Activated B cell treated with CpG ODN at 0.5 μM for 24 hours (primary cell): ENCODE results near the gene SPATA45. TPM values are rescaled to one million over a fixed set of nuclear protein-coding genes. Genes with fewer than 3 reads are reported as not detected.
A peak's percentile ranks its signal among the peaks of the same experiment; 100 is the strongest.

Experiments used
- ATAC-seq: fragments of 200-7000 bp; cut with Tn5 transposase; one replicate; pipeline ENCODE4 v1.10.0; 2021; ENCODE audit warnings: low read depth, mild to moderate bottlenecking, moderate library complexity
- CTCF ChIA-PET: fragments of 350-600 bp; sonication (Branson Sonifier 250); formaldehyde crosslinking; loops from one replicate; lab custom pipeline; 2021; ENCODE audit warnings: antibody characterized with exemption; lab: Charles Lee
- POLR2A ChIA-PET: fragments of 350-600 bp; sonication (Branson Sonifier 250); formaldehyde crosslinking; loops from one replicate; lab custom pipeline; 2021; ENCODE audit warnings: antibody characterized with exemption; lab: Charles Lee
- DNase-seq: peaks from one replicate; pipeline ENCODE4 v3.0.0; 2022
- H3K27ac Mint-ChIP-seq: one replicate; pipeline ENCODE4 v1.8.0; 2020; ENCODE audit warnings: mixed read lengths
- H3K27me3 Mint-ChIP-seq: one replicate; pipeline ENCODE4 v1.8.0; 2021; ENCODE audit warnings: mixed read lengths
- H3K36me3 Mint-ChIP-seq: one replicate; pipeline ENCODE4 v1.8.0; 2021; ENCODE audit warnings: low read depth, mixed read lengths
- H3K4me1 Mint-ChIP-seq: one replicate; pipeline ENCODE4 v1.8.0; 2021; ENCODE audit warnings: mixed read lengths
- H3K4me3 Mint-ChIP-seq: one replicate; pipeline ENCODE4 v1.8.0; 2020; ENCODE audit warnings: mild to moderate bottlenecking, mixed read lengths
- H3K9me3 Mint-ChIP-seq: one replicate; pipeline ENCODE4 v1.8.0; 2020; ENCODE audit warnings: mixed read lengths
- intact Hi-C: fragments of 100-400 bp; cut with micrococcal nuclease; formaldehyde crosslinking; loops from one replicate; pipeline ENCODE4 v1.15.1; 2024
- total RNA-seq: library from RNA; stranded (reverse); gene quantifications from 2 replicates; pipeline ENCODE4 v1.2.3, GENCODE V29; 2022
- TF ChIP-seq, protein P1 (sequence below): fragments of 200-600 bp; IDR thresholded peaks from one replicate; pipeline ENCODE4 v1.8.0; 2022; ENCODE audit warnings: antibody characterized with exemption, mild to moderate bottlenecking

The SPATA45 gene
- total RNA-seq, 1 donor from 2014 or later, result not detected

DNA sequence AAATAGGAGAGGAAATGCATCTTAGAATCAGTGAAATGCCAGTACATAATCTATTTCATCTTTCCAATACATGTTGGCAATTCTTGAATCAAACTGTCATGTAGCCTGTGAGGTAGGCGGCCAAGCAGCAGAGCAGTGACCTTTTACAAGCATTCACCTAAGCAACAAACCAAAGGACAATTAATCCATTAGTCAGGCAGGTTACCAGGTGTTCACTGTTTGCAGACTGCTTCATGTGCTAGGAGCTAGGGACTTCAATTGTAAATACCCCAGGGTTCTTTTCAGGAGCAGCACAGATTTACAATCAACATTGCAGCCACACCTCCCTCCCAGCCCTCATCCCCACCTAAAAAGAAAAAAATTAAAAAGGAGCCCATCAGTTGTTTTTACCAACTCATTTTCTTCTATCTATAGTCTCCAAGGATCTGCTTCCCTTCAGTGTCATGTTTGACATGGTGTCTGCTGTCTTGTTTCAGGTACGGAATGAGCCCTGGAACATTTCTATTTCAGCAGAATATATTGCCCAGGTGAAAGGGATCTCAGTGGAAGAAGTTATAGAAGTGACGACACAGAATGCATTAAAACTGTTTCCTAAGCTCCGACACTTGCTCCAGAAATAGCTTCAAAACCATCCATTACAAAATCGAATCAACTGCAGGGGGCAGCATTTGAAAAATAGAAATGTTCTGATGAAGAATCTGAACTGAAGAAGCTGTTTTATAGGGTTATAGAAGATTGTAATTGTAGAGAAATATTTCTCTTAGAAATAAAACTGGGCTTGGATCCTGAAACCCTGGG lies 32.7 kb downstream of the SPATA45 start:
- Mint-ChIP-seq H3K36me3 (peaks cover 22% of the 10 kb centered on the region), H3K27ac (no peak overlapping the region), H3K27me3 (no peaks in the 10 kb centered on the region), H3K4me3 (no peak overlapping the region), H3K4me1 (peaks cover 6% of the 10 kb centered on the region), H3K9me3 (no peaks in the 10 kb centered on the region)
- ATAC-seq (no peak), DNase-seq (no peak)
- CTCF ChIA-PET, result interaction anchor here (0.6 to 3.1 kb wide), 6 partner anchors 10 to 359 kb away, joined by 3 to 31 read pairs (median 4); no protein-coding TSS in a partner anchor
- TF ChIP-seq, protein P1, sequence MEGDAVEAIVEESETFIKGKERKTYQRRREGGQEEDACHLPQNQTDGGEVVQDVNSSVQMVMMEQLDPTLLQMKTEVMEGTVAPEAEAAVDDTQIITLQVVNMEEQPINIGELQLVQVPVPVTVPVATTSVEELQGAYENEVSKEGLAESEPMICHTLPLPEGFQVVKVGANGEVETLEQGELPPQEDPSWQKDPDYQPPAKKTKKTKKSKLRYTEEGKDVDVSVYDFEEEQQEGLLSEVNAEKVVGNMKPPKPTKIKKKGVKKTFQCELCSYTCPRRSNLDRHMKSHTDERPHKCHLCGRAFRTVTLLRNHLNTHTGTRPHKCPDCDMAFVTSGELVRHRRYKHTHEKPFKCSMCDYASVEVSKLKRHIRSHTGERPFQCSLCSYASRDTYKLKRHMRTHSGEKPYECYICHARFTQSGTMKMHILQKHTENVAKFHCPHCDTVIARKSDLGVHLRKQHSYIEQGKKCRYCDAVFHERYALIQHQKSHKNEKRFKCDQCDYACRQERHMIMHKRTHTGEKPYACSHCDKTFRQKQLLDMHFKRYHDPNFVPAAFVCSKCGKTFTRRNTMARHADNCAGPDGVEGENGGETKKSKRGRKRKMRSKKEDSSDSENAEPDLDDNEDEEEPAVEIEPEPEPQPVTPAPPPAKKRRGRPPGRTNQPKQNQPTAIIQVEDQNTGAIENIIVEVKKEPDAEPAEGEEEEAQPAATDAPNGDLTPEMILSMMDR, result no peak
- intact Hi-C loops, result loop anchor here (1.0 to 5.0 kb wide), 2 partner anchors 43 to 181 kb away; partner anchors contain the start of gene FLVCR1
- POLR2A ChIA-PET, result interaction anchor here (0.6 to 1.0 kb wide), 2 partner anchors 17 to 248 kb away, joined by 3 to 7 read pairs; no protein-coding TSS in a partner anchor

DNA sequence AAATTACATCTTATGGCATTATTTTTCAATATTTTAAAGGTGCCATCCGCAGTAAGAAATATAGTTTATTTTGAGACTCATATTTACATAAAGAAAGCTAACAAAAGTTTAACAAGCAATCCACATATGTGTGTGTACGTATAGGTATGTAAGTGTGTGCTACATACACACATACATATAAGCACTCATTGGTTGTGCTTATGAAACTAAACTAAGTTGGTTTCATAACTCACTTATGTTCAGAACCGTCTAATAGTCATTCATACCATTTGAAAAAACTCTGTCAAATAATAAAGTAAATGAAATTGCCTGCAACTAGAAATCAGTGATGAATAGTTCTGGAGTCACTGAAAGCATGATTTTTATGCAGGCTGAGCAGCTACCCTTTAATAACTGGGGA lies 41.7 kb downstream of the SPATA45 start:
- DNase-seq (no peak), ATAC-seq (no peak)
- ChIA-PET CTCF (no interaction called here), POLR2A (interaction anchor here (0.6 kb wide), 2 partner anchors 24 to 193 kb away, joined by 4 to 7 read pairs; no protein-coding TSS in a partner anchor)
- Mint-ChIP-seq H3K27ac (no peak overlapping the region), H3K36me3 (peaks cover 59% of the 10 kb centered on the region), H3K4me1 (no peaks in the 10 kb centered on the region), H3K4me3 (no peak overlapping the region), H3K9me3 (no peaks in the 10 kb centered on the region), H3K27me3 (no peaks in the 10 kb centered on the region)
- intact Hi-C loops, result no loop called here
- TF ChIP-seq, protein P1, result no peak

DNA sequence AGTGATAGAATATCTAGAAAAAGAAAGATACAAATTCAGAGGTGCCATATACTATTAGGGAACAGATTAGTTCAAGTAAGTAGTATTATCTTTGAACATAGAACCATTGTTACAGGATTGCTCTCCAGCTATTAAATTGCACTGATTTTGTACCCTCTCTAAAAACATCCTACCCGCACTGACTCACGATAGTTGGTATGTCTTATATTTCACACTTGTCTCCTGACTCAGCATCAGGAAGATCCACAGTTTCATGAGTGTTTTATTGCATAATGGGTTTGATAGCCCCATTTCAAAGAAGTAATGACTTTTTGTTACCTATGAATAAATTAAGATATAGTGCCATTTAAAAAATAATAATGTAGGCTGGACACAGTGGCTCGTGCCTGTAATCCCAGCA lies 49.8 kb downstream of the SPATA45 start:
- H3K9me3 Mint-ChIP-seq, result peaks cover 5% of the 10 kb centered on the region
- intact Hi-C loops, result loop anchor here (10.0 kb wide), 1 partner anchor 763 kb away; the partner anchor contains the start of genes DTL and INTS7
- ATAC-seq (no peak), DNase-seq (no peak)
- H3K27me3 Mint-ChIP-seq, result no peaks in the 10 kb centered on the region
- peaks cover 68% of the 10 kb centered on the region for H3K36me3 Mint-ChIP-seq
- ChIA-PET CTCF (no interaction called here), POLR2A (interaction anchor here (0.6 kb wide), 2 partner anchors 16 to 309 kb away, joined by 3 to 7 read pairs; no protein-coding TSS in a partner anchor)
- H3K4me1 Mint-ChIP-seq, result peaks cover 49% of the 10 kb centered on the region
- TF ChIP-seq, protein P1, result no peak
- no peak overlapping the region for H3K27ac Mint-ChIP-seq
- H3K4me3 Mint-ChIP-seq, result no peak overlapping the region

DNA sequence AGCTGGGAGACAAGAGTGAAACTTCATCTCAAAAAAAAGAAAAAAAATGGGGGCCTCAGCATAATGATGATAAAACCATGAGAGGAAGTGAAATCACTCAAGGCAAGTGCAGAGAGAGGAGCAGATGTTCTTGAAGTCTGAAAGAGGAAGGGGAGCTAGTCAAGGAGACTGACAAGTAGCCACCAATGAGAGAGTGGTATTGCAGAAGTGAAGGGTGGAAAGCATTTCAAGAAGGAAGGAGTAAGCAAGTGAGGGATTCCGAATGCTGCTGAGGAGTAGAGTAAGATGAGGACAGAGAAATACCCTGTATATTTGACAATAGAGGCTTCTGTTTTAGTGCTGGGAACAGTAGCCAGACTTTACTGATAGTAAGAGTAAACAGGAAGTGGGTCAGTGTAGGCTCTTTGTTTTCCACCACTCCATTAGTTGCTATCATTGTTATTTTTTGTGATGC lies 52.9 kb downstream of the SPATA45 start:
- H3K4me3 Mint-ChIP-seq, result peak overlapping the region; percentile 64
- intact Hi-C loops, result loop anchor here (1.0 to 10.0 kb wide), 5 partner anchors 64 to 1532 kb away; partner anchors contain the start of genes DTL, FLVCR1, INTS7 and PPP2R5A
- no peaks in the 10 kb centered on the region for H3K27me3 Mint-ChIP-seq
- H3K27ac Mint-ChIP-seq, result peak overlapping the region; percentile 93
- H3K9me3 Mint-ChIP-seq, result peaks cover 5% of the 10 kb centered on the region
- no peak for DNase-seq
- peak; percentile 83 for ATAC-seq
- ChIA-PET CTCF (interaction anchor here (0.7 to 2.0 kb wide), 3 partner anchors 129 to 338 kb away, joined by 3 to 10 read pairs (median 4); no protein-coding TSS in a partner anchor), POLR2A (interaction anchor here (0.6 to 3.1 kb wide), 18 partner anchors 8 to 509 kb away, joined by 3 to 20 read pairs (median 4); partner anchors contain the start of genes ANGEL2, FLVCR1, NENF and VASH2)
- peaks cover 51% of the 10 kb centered on the region for H3K36me3 Mint-ChIP-seq
- TF ChIP-seq, protein P1, result no peak
- H3K4me1 Mint-ChIP-seq, result peaks cover 68% of the 10 kb centered on the region
